K562 (cell line): ENCODE results near the gene HOXD12. TPM values are rescaled to one million over a fixed set of nuclear protein-coding genes. Genes with fewer than 3 reads are reported as not detected.

Source experiments
- BRF1 ChIP-seq: IDR thresholded peaks from 3 replicates; pipeline ENCODE4 v1.6.1; 2011; ENCODE audit warnings: borderline replicate concordance, mild to moderate bottlenecking; ENCODE audit not compliant: insufficient read length; ENCODE audit errors: extremely low read depth
- CREM ChIP-seq: IDR thresholded peaks from 2 replicates; pipeline ENCODE4 v1.6.1; 2014; ENCODE audit warnings: antibody characterized with exemption, low read depth
- HMBOX1 ChIP-seq: sonication (generic); IDR thresholded peaks from 2 replicates; pipeline ENCODE4 v1.6.1; 2016
- HNRNPK ChIP-seq: fragments of 200-400 bp; formaldehyde crosslinking; IDR thresholded peaks from one replicate; pipeline ENCODE4 v1.6.1; 2018; ENCODE audit warnings: mild to moderate bottlenecking, low read depth, low read length; ENCODE audit not compliant: poor library complexity, severe bottlenecking
- ILK ChIP-seq: fragments of 450-650 bp; IDR thresholded peaks from 2 replicates; pipeline ENCODE4 v1.6.1; 2016; ENCODE audit warnings: missing genetic modification characterization, low read depth, mild to moderate bottlenecking, missing compliant biosample characterization, moderate library complexity, borderline replicate concordance
- L3MBTL2 ChIP-seq: fragments of 450-650 bp; IDR thresholded peaks from 2 replicates; pipeline ENCODE4 v1.6.1; 2016; ENCODE audit warnings: mild to moderate bottlenecking, moderate library complexity
- LEF1 ChIP-seq: fragments of 450-650 bp; IDR thresholded peaks from 2 replicates; pipeline ENCODE4 v1.6.1; 2016; ENCODE audit warnings: mild to moderate bottlenecking
- NBN ChIP-seq: fragments of 450-650 bp; IDR thresholded peaks from 2 replicates; pipeline ENCODE4 v1.6.1; 2016; ENCODE audit warnings: low read depth, mild to moderate bottlenecking
- THAP12 ChIP-seq: fragments of 250-450 bp; sonication (Bioruptor Pico); IDR thresholded peaks from 2 replicates; pipeline ENCODE4 v1.9.0; 2021; ENCODE audit warnings: mild to moderate bottlenecking, inconsistent platforms
- USF2 ChIP-seq: sonication (generic); formaldehyde crosslinking; IDR thresholded peaks from 2 replicates; pipeline ENCODE4 v1.5.0; 2020; ENCODE audit warnings: missing genetic modification reagents
- ZKSCAN8 ChIP-seq: fragments of 200-800 bp; sonication (Bioruptor generic); IDR thresholded peaks from 2 replicates; pipeline ENCODE4 v1.6.1; 2016; ENCODE audit warnings: missing genetic modification characterization, missing compliant biosample characterization
- ZNF217 ChIP-seq: sonication (generic); formaldehyde crosslinking; IDR thresholded peaks from 2 replicates; pipeline ENCODE4 v1.8.0; 2022; ENCODE audit warnings: mild to moderate bottlenecking, missing genetic modification reagents
- ZNF239 ChIP-seq: fragments of 250-450 bp; sonication (Bioruptor Pico); IDR thresholded peaks from 2 replicates; pipeline ENCODE4 v1.4.0; 2020; ENCODE audit warnings: mild to moderate bottlenecking
- ZNF407 ChIP-seq: fragments of 450-650 bp; IDR thresholded peaks from 2 replicates; pipeline ENCODE4 v1.6.1; 2016; ENCODE audit warnings: low read depth
- ZNF431 ChIP-seq: sonication (generic); formaldehyde crosslinking; IDR thresholded peaks from 2 replicates; pipeline ENCODE4 v1.8.0; 2022; ENCODE audit warnings: mild to moderate bottlenecking, missing genetic modification reagents
- ZNF57 ChIP-seq: fragments of 450-650 bp; formaldehyde crosslinking; IDR thresholded peaks from 2 replicates; pipeline ENCODE4 v1.4.0; 2020; ENCODE audit warnings: mild to moderate bottlenecking, moderate library complexity
- polyA plus RNA-seq, 8 experiments: library from polyadenylated mRNA; depleted of rRNA in 4 of 8; stranded (reverse) in 5 of 8; unstranded in 3 of 8; fragments of >200 nt; fragmentation: Nextera tagmentation in 2 of 8; fragmentation: Illumina TruSeq in 1 of 8; extraction: Ambion mirVana in 2 of 8; extraction: Trizol in 1 of 8; gene quantifications; 2 replicates each; pipeline versions ENCODE4 v1.2.1 to v1.2.3, GENCODE V29; 2011 to 2014; ENCODE audit warnings: inconsistent platforms in 1 of 8, missing spikeins in 1 of 8
- total RNA-seq, 7 experiments: library from RNA; depleted of rRNA in 6 of 7; stranded (reverse); fragments of >200 nt in 6 of 7; fragmentation: Illumina TruSeq in 2 of 7; extraction: Trizol in 2 of 7; gene quantifications; 2 replicates each; pipeline versions ENCODE4 v1.2.1 to v1.2.3, GENCODE V29; 2011 to 2021; ENCODE audit warnings: low replicate concordance in 1 of 7

HOXD12 gene
- total and polyA plus RNA-seq, 9 of the 15 experiments (the other 6 are each of a cell fraction or from before 2014, with no cell fraction given), result not detected

GRCh38 chr2:176088048-176088936 lies 11.3 kb upstream of the HOXD12 start (continued):
- TF ChIP-seq NBN (no peak), ZNF217 (no peak), ILK (tag) (no peak), HMBOX1 (no peak), HNRNPK (no peak), L3MBTL2 (no peak), USF2 (CRISPR knock-in tag) (no peak), ZNF239 (CRISPR knock-in tag) (no peak), LEF1 (no peak), ZNF407 (no peak), BRF1 (no peak), ZNF431 (no peak), ZNF57 (CRISPR knock-in tag) (no peak), CREM (no peak), ZKSCAN8 (CRISPR knock-in tag) (no peak), THAP12 (CRISPR knock-in tag) (no peak)
